Measurements from ENCODE around the gene IL17A. TPM values are rescaled to one million over a fixed set of nuclear protein-coding genes. Genes with fewer than 3 reads are reported as not detected.

Gene IL17A
- total RNA-seq, 1 experiment from 2014 or later: not detected

GRCh38 chr6:52152711-52153160 lies 33.4 kb upstream of the IL17A start:
- ATAC-seq (no peak), DNase-seq (no peak)
- no peak overlapping the region for H3K9ac ChIP-seq (ENCODE audit: low read length)
- no peaks in the 10 kb centered on the region for H3K27me3 ChIP-seq (ENCODE audit: low read length)
- no peak overlapping the region for H2AFZ ChIP-seq (ENCODE audit: low read length)
- H4K20me1 ChIP-seq (ENCODE audit: low read length): no peaks in the 10 kb centered on the region
- no peaks in the 10 kb centered on the region for H3K9me2 ChIP-seq (replicated peaks; ENCODE audit: low read length)
- BruUV-seq (replicated peaks): no TSS peak
- H3K36me3 ChIP-seq (ENCODE audit: low read depth, low read length): no peaks in the 10 kb centered on the region
- CTCF ChIA-PET: no interaction called here
- no peaks in the 10 kb centered on the region for H3K79me2 ChIP-seq (ENCODE audit: low read length)
- H3K4me2 ChIP-seq (ENCODE audit: low read length): no peak overlapping the region
- intact Hi-C loops (cut with micrococcal nuclease): no loop called here
- H3K4me3 ChIP-seq (ENCODE audit: low read length): no peak overlapping the region
- H3K27ac ChIP-seq (ENCODE audit: low read length): no peak overlapping the region
- H3K4me1 ChIP-seq (ENCODE audit: insufficient read depth, low read length): peaks cover 39% of the 10 kb centered on the region
- H3F3A ChIP-seq (ENCODE audit: low read length, unreplicated experiment): peaks cover 8% of the 10 kb centered on the region
- POLR2A ChIA-PET (ENCODE audit: unreplicated experiment): interaction anchor here (1.0 kb wide), 1 partner anchor 447 kb away, joined by 4 read pairs; no protein-coding TSS in a partner anchor
- TF ChIP-seq EZH2phosphoT487 (IDR thresholded peaks at IDR 0.05; ENCODE audit: borderline replicate concordance, low read length) (no peak), EZH2 (IDR thresholded peaks at IDR 0.05; ENCODE audit: low read length, unreplicated experiment) (no peak), CTCF (conservative IDR thresholded peaks at IDR 0.05; ENCODE audit: low read depth, low read length) (no peak)
- H3K9me3 ChIP-seq (ENCODE audit: low read length): no peaks in the 10 kb centered on the region

GRCh38 chr6:52154381-52154780 lies 31.8 kb upstream of the IL17A start:
- CTCF ChIA-PET: interaction anchor here (0.7 kb wide), 2 partner anchors 32 to 345 kb away, joined by 3 read pairs; no protein-coding TSS in a partner anchor
- Histone ChIP-seq H3K9ac (ENCODE audit: low read length) (peak overlapping the region; percentile 13; the same call in 1 of the 2 replicates), H3K4me3 (ENCODE audit: low read length) (peak overlapping the region; percentile 43; the same call in 1 of the 2 replicates), H3K4me2 (ENCODE audit: low read length) (peak overlapping the region; percentile 72), H3K4me1 (ENCODE audit: insufficient read depth, low read length) (peaks cover 42% of the 10 kb centered on the region), H3K9me3 (ENCODE audit: low read length) (no peaks in the 10 kb centered on the region), H2AFZ (ENCODE audit: low read length) (peak overlapping the region; percentile 46; the same call in 1 of the 2 replicates), H4K20me1 (ENCODE audit: low read length) (no peaks in the 10 kb centered on the region), H3K27me3 (ENCODE audit: low read length) (no peaks in the 10 kb centered on the region), H3K9me2 (replicated peaks; ENCODE audit: low read length) (no peaks in the 10 kb centered on the region), H3K27ac (ENCODE audit: low read length) (peak overlapping the region; percentile 86), H3K79me2 (ENCODE audit: low read length) (no peaks in the 10 kb centered on the region), H3K36me3 (ENCODE audit: low read depth, low read length) (no peaks in the 10 kb centered on the region), H3F3A (ENCODE audit: low read length, unreplicated experiment) (peaks cover 8% of the 10 kb centered on the region)
- ATAC-seq: no peak
- DNase-seq: no peak
- TF ChIP-seq CTCF (conservative IDR thresholded peaks at IDR 0.05; ENCODE audit: low read depth, low read length) (no peak), EZH2 (IDR thresholded peaks at IDR 0.05; ENCODE audit: low read length, unreplicated experiment) (no peak), EZH2phosphoT487 (IDR thresholded peaks at IDR 0.05; ENCODE audit: borderline replicate concordance, low read length) (no peak)
- POLR2A ChIA-PET (ENCODE audit: unreplicated experiment): no interaction called here
- intact Hi-C loops (cut with micrococcal nuclease): no loop called here
- no TSS peak for BruUV-seq (replicated peaks)

- Histone ChIP-seq H3K79me2 (ENCODE audit: low read length) (no peaks in the 10 kb centered on the region), H3K36me3 (ENCODE audit: low read depth, low read length) (no peaks in the 10 kb centered on the region), H3K4me3 (ENCODE audit: low read length) (peak overlapping the region; percentile 9; the same call in 1 of the 2 replicates), H3K9ac (ENCODE audit: low read length) (peak overlapping the region; percentile 29), H3K9me2 (replicated peaks; ENCODE audit: low read length) (no peaks in the 10 kb centered on the region), H3K9me3 (ENCODE audit: low read length) (no peaks in the 10 kb centered on the region), H2AFZ (ENCODE audit: low read length) (0 out of 2 replicates have a peak overlapping the region, but pooled peaks have one; percentile 16), H3F3A (ENCODE audit: low read length, unreplicated experiment) (peaks cover 8% of the 10 kb centered on the region), H3K27me3 (ENCODE audit: low read length) (no peaks in the 10 kb centered on the region), H3K4me1 (ENCODE audit: insufficient read depth, low read length) (peaks cover 42% of the 10 kb centered on the region), H3K4me2 (ENCODE audit: low read length) (peak overlapping the region; percentile 72), H3K27ac (ENCODE audit: low read length) (peak overlapping the region; percentile 86), H4K20me1 (ENCODE audit: low read length) (no peaks in the 10 kb centered on the region)
- DNase-seq: peak; percentile 94
- no peak for TF ChIP-seq CTCF (conservative IDR thresholded peaks at IDR 0.05; ENCODE audit: low read depth, low read length)
- no peak for TF ChIP-seq EZH2 (IDR thresholded peaks at IDR 0.05; ENCODE audit: low read length, unreplicated experiment)
- TF ChIP-seq EZH2phosphoT487 (IDR thresholded peaks at IDR 0.05; ENCODE audit: borderline replicate concordance, low read length): no peak
- ChIA-PET POLR2A (ENCODE audit: unreplicated experiment) (no interaction called here), CTCF (interaction anchor here (0.6 kb wide), 1 partner anchor 244 kb away, joined by 3 read pairs; no protein-coding TSS in a partner anchor)
- intact Hi-C loops (cut with micrococcal nuclease): no loop called here
- no TSS peak for BruUV-seq (replicated peaks)
- peak; percentile 73 for ATAC-seq
Observed at GRCh38 chr6:52155791-52156576, 30.2 kb upstream of the IL17A start.

All from PC-3 (cell line).